AG04450 (cell line): Measurements from ENCODE around the gene DOCK4. TPM values are rescaled to one million over a fixed set of nuclear protein-coding genes. Genes with fewer than 3 reads are reported as not detected.

Source experiments
- CTCF ChIA-PET: fragments of 300-600, 350-600 bp; formaldehyde crosslinking; extraction: SDS; loops from one replicate; lab custom pipeline; 2022; ENCODE audit warnings: antibody characterized with exemption, inconsistent platforms; lab: Charles Lee
- POLR2A ChIA-PET: fragments of 350-600 bp; formaldehyde crosslinking; extraction: SDS; loops from one replicate; lab custom pipeline; 2021; ENCODE audit warnings: antibody characterized with exemption, inconsistent platforms; lab: Yijun Ruan, JAX
- DNase-seq: peaks from one replicate; pipeline ENCODE4 v3.0.0-alpha.2; 2011; ENCODE audit warnings: low read depth, low spot score
- H3K27ac ChIP-seq: one replicate; pipeline ENCODE4 v1.5.1; 2012; ENCODE audit warnings: low read depth, low read length, control low read depth
- H3K27me3 ChIP-seq: one replicate; pipeline ENCODE4 v1.6.0; 2012; ENCODE audit warnings: low read length; ENCODE audit not compliant: control insufficient read depth, insufficient read depth
- H3K4me3 ChIP-seq: 2 replicates; pipeline ENCODE4 v1.5.1; 2011; ENCODE audit warnings: mild to moderate bottlenecking, low read depth, low read length, control low read depth
- H3K9me3 ChIP-seq: 2 replicates; pipeline ENCODE4 v1.5.1; 2012; ENCODE audit warnings: low read length; ENCODE audit not compliant: control insufficient read depth, insufficient read depth
- CTCF ChIP-seq: IDR thresholded peaks from 2 replicates; pipeline ENCODE4 v1.5.1; 2011; ENCODE audit warnings: low read depth, low read length, control low read depth, inconsistent platforms
- polyA plus RNA-seq: library from polyadenylated mRNA; depleted of rRNA; stranded (reverse); fragments of >200 nt; gene quantifications from 2 replicates; pipeline ENCODE4 v1.2.3, GENCODE V29; 2011

Gene DOCK4
- polyA plus RNA-seq, 1 experiment = 12.6 TPM

DNA sequence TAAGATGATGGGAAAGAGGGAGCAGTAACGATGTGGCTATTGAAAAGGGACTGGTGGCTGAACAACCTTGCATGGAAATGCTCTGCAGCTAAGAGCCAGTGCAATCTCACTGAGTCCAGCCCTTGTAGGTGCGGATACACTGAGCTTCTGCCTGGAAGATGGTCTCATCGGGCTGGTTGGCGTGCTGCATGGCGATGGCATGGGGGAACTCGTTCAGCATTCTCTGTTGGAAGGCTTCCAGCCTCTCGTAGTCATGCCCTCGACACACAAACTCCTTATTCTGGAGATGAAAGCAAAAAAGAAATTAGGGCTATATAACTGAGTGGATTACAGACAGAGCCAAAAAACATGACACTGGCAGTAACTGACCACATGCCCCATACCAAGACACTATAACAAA is 446.2 kb downstream of the DOCK4 start:
- ChIA-PET CTCF (interaction anchor here (1.0 to 5.3 kb wide), 3 partner anchors 18 to 736 kb away, joined by 4 to 78 read pairs (median 7); no protein-coding TSS in a partner anchor), POLR2A (no interaction called here)
- Histone ChIP-seq H3K27ac (no peak overlapping the region), H3K4me3 (no peak overlapping the region), H3K9me3 (no peaks in the 10 kb centered on the region), H3K27me3 (no peaks in the 10 kb centered on the region)
- TF ChIP-seq CTCF = no peak
- DNase-seq = no peak

DNA sequence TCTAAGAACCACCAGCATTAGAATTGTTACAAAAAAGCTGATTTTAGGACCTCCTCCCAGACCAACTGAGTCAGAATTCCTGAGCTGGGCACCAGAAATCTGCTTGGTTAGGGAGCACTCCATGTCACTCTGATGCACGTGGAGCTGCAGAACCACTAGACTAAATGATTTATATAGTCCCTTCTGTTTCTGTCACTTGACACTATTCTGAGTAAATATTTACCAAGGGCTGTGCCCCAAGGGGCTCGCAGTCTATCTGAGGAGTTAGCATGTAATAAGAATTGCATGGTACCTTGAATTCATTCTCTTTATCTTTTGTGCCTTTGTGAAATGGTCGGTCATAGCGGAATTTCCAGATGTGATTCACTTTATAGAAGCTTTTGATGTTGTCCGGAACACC is 447.9 kb downstream of the DOCK4 start:
- no peaks in the 10 kb centered on the region for H3K27me3 ChIP-seq
- no peak for DNase-seq
- H3K4me3 ChIP-seq = no peak overlapping the region
- no peak overlapping the region for H3K27ac ChIP-seq
- TF ChIP-seq CTCF = no peak
- no peaks in the 10 kb centered on the region for H3K9me3 ChIP-seq
- ChIA-PET POLR2A (no interaction called here), CTCF (interaction anchor here (1.8 to 7.1 kb wide), 4 partner anchors 17 to 738 kb away, joined by 6 to 83 read pairs (median 8); no protein-coding TSS in a partner anchor)

DNA sequence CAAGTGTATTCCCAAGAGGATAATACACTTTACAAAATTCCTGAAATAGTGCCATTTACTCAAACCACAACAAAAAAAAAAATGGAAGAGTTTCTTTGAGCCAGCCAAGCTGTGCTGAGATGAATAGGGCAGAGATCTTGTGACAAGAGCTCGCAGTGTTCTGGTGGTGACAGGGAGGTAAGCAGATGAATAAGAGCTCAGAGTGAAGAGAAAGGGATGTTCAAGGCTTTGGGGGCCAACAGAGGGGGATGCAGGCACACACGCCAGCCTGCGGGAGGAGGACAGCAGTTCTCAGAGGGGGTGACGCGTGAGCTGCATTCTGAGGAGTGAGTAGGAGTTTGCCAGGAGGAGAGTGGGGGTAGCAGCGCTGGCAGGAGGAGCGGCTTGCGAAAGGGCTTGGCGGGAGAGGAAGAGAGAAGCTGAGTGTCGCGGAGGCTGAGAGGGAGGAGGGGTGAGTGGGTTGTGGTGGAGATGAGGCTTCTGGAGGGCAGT is 449.5 kb downstream of the DOCK4 start:
- H3K27me3 ChIP-seq = no peaks in the 10 kb centered on the region
- no peak for TF ChIP-seq CTCF
- H3K4me3 ChIP-seq = peak overlapping the region; percentile 35
- peak; percentile 18 for DNase-seq
- ChIA-PET POLR2A (interaction anchor here (0.7 to 1.1 kb wide), 2 partner anchors 449 to 694 kb away, joined by 3 to 4 read pairs; partner anchors contain the start of gene DOCK4), CTCF (interaction anchor here (0.6 to 7.1 kb wide), 9 partner anchors 9 to 739 kb away, joined by 3 to 83 read pairs (median 5); no protein-coding TSS in a partner anchor)
- no peaks in the 10 kb centered on the region for H3K9me3 ChIP-seq
- H3K27ac ChIP-seq = no peak overlapping the region

DNA sequence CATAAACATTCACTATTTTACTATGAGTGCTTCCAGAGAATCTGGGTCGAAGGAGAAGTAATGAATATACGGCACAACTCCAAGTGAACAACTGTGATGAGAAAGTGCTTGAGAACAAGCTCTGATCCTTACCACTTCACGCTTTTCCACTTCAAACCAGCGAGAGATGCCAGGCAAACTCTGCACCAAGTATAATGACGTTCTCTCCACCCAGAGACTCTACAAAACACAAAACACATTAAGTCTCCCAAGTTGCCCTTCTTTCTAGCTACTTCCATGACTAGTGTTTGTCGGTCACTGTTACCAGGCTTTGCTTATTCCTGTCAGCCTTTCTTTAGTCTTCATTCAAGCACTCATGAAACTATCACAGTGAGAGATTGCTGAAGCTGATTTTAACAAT is 450.8 kb downstream of the DOCK4 start:
- Histone ChIP-seq H3K27ac (no peak overlapping the region), H3K27me3 (no peaks in the 10 kb centered on the region), H3K9me3 (no peaks in the 10 kb centered on the region), H3K4me3 (no peak overlapping the region)
- POLR2A ChIA-PET = no interaction called here
- no peak for TF ChIP-seq CTCF
- CTCF ChIA-PET = interaction anchor here (0.5 to 7.1 kb wide), 3 partner anchors 15 to 1489 kb away, joined by 5 to 83 read pairs (median 44); no protein-coding TSS in a partner anchor
- DNase-seq = no peak

- no peaks in the 10 kb centered on the region for H3K27me3 ChIP-seq
- H3K27ac ChIP-seq = no peak overlapping the region
- no peak for DNase-seq
- no peak overlapping the region for H3K4me3 ChIP-seq
- CTCF ChIA-PET = interaction anchor here (0.7 to 7.1 kb wide), 14 partner anchors 8 to 744 kb away, joined by 3 to 83 read pairs (median 10); no protein-coding TSS in a partner anchor
- POLR2A ChIA-PET = no interaction called here
- no peaks in the 10 kb centered on the region for H3K9me3 ChIP-seq
- no peak for TF ChIP-seq CTCF
Observed at GRCh38 chr7:111753968-111754367, 452.2 kb downstream of the DOCK4 start.
